GM19328 (cell line): ENCODE data around the gene PHTF1.

Source experiments
- ATAC-seq: cut with Tn5 transposase; IDR thresholded peaks from one replicate; pipeline ENCODE4 v1.9.1; 2021; ENCODE audit warnings: mild to moderate bottlenecking, moderate library complexity; ENCODE audit not compliant: unreplicated experiment

Gene PHTF1

DNA sequence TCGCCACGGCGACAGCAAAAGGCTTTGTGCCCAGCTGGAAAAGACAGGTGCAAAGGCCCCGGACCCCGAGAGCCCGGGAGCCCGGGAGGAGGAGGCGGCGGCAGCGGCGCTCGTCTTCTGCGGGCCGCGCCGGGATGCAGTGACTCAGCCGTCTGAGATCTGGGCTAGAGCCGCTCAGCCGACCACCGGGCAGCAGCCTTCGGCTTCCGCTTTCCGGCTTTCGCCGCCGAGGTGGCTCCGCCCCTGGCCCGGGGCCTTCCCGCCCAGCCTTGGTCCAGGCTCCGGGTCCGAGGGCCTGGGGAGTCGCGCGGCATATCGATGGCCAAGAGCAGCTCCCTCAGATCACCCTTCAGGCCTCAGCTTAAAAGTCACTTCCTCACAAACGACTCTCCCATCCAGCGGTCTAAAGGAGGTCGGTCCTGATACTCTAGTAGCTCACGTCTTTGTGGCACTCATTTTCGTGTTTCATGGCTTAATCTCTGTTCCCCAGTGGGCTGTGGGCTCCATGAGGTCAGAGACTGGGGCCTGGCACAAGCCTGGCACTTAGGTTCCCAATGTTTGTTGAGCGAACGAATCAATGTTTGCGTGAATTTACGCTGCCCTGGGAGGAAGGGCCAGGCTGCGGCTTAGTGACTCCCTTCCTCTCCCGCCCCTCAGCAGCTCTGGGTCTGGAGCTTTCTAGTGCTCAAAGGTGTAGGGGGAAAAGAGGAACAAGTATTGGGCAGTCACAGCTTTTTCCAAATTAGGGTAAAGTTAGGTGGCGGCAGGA is at the start of gene PHTF1:
Gene PHTF1 (minus strand): TSS at position 154 of the 769 bp plus-strand sequence. CDS start 783 bp downstream, outside the sequence.
- ATAC-seq = peak; percentile 81

DNA sequence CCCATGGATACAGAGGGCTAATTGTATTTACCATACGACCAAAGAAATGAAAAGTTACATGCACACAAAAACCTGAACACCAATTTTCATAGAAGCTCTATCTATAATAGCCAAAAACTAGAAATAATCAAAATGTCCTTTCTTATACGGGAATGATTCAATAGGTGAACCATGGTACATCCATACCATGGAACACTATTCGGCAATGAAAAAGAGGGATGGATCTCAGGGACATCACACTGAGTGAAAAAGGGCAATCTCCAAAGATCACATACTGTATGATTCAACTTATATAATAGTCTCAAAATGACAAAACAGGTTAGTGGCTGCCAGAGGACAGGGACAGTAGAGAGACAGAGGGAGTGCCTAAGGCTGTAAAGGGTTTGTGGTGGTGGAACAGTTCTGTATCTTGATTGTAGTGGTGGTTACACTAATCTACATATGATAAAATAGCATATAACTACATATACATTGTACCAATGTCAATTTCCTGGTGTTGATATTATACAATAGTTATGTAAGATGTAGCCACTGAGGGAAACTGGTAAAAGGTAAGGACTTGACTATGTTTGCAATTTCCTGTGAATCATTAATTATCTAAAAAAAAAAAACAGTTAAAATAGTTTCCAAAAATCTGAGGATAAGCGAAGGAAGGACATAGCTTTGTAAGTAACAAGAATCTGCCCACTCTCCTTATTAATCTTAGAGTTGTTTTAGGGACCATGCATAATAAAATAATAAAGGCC is 49.3 kb upstream of the PHTF1 start:
- no peak for ATAC-seq

DNA sequence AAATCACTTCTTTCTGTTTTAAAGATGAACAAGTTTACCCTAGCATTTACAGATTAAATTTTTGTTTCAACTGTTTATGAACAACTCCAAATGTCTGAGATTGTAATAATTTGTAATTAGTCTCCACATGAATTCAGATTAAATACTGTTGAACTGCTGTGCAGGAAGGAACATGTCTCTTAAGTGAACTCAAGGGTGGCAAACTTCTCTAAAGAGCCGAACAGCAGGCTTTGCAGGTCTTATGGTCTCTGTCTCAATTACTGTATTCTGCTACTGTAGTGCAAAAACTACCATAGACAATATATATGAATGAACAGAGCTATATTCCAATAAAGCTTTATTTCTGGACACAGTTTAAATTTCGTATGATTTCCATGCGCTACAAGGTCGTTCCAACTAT is 46.4 kb upstream of the PHTF1 start:
- ATAC-seq = no peak

DNA sequence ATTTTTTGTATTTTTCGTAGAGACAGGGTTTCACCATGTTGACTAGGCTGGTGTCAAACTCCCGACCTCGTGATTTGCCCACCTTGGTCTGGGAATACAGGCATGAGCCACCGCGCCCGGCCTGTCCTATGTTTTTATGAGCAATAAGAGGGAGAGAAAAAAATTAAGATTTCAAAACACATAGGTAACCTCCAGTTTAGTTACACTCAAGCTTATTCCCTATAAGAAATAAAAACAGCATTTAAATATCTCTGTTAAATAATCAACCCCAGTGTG is 45.9 kb upstream of the PHTF1 start:
- no peak for ATAC-seq

- ATAC-seq = no peak
These were observed 45.4 kb upstream of the PHTF1 start for GRCh38 chr1:113804421-113805255.

DNA sequence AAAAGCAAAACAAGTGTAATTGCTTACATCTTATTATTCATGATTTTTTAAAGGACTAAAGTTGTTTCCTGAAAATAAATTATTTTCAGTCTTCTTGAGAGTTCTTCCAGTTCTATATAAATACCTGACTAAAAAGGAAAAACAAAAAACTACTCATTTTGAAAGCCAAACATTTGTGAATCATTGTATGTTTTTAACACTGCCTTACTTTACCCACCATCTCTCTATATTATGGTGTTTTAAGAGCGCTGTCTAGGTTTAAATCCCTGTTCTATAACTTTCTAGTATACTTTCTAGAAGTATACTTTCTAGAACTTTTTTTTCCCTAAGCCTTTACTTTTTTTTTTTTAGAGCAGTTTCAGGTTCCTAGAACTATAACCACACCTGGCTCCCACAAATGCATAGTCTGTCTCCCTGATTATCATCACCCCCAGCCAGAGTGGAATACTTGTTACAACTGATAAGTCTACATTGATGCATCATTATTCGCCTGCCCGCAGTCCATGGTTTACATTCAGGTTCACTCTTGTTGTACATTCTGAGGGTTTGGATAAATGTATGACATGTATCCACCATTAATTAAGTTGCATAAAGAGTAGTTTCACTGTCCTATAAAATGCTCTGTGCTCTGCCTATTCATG is 43.2 kb upstream of the PHTF1 start:
- no peak for ATAC-seq

DNA sequence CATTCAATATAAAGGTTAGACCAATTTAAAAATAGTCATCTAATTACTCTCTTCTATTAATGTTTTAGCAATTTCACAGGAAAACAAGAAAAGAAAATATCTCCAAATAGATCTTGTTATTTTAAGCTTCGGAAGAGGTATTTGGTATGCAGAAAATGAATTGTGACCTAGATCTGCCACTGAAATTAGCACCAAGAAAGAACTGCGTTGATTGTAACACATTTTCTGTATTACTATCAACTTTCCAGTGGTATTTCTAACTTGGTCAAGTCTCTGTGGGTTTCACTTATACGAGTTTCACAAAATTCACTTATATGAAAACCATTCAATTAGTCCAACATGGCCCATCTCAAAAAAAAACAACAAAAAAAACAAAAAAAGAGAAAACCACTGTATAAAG is 41.2 kb upstream of the PHTF1 start:
- no peak for ATAC-seq

DNA sequence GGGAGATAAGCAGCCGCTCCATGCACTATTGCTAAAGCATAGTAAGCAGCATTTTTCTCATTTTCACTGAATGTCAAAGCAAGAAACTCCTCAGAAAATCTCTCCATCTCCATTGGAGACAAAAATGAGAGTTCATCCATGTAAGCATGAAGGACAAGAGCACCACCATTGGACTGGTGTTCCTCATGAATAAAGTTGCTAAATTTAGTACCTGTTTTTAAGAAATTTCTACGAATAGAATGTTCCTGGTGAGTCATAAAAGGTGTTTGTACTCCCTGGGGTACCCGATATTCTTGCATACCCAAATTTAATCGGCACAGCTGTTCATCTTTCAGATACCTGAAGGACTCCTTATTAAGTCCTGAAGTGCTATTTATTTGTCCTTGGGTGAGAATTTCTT is 38.2 kb upstream of the PHTF1 start:
- ATAC-seq = no peak

DNA sequence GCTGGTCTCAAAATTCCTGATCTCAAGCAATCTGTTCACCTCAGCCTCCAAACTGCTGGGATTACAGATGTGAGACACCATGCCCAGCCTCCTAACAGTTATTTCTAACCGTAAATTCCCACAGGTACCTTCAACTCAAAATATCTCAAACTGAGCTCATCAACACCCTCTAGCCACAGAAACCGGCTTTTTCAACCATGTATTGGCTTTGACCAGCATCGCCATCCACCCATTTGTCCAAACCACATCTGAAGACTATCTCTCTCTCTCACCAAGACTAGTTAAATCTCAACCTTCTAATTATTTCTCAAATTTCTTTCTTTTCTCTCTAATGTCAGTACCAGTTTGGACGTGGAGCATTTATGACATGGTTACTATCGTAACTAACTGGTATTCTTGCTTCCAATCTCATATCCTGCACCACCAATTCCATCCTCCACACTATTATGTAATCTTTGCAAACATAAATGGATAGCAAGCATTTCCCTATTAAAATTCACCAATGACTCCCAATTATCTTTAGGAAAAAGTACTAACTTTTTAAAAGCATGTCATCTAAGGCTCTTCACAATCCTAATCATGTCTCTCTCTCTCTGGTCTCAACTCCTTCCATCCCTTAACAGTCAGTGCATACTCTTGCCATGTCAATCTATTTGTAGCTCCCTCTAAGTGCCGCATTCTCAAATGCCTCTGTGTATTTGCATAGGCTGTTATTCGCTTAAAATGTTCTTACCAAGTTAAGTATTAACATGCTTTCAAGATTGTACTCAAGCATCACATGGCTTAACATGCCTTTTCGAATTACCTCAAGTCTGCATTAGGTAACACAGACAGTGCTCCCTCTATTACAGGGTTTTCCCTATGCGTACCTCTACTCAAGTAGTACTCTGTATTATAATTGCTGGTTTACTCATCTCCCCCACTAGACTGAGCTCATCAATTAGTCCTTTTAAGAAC is 34.9 kb upstream of the PHTF1 start:
- no peak for ATAC-seq

GRCh38 chr1:113792986-113793385 is 33.7 kb upstream of the PHTF1 start:
- no peak for ATAC-seq

- no peak for ATAC-seq
These were observed 33.2 kb upstream of the PHTF1 start for GRCh38 chr1:113792471-113792870.

DNA sequence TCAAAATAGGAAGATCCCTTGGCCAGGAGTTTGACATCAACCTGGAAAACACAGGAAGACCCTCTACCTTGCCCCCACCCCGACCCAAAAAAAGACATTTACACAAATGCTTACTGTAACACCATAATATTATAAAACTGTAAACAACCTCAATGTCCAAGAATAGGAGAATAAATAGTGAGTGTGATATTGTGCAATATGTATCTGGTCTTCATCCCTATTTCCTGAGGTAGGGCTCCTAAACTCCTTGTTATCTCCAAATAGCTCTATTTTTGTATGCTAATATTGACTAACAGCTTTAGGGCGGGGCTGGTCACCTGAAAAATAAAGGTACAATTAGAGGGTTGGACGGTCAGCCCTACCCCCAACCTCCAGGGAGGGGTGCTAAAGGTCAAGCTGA is 29.5 kb upstream of the PHTF1 start:
- ATAC-seq = no peak

DNA sequence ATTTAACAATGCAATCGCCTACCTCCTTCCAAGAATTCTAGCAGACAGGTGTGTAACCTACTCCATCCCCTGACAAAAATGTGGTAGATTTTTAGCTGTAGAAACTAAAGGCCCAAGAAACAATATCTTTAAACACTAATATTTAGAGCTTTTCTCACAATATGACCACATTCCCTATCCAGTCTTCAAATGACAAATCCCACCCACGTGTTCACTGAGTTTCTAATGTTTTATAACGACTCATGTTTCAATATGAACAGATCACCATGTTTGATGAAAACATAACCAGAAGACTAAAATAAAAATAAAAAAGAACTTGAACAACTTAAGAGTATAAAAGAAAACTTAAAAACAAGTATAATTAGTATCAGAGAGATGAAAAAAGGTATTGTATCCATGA is 28.4 kb upstream of the PHTF1 start:
- no peak for ATAC-seq

GRCh38 chr1:113786069-113786468 is 26.8 kb upstream of the PHTF1 start:
- ATAC-seq = no peak

GRCh38 chr1:113784104-113784779 is 25.0 kb upstream of the PHTF1 start:
- peak; percentile 44 for ATAC-seq

DNA sequence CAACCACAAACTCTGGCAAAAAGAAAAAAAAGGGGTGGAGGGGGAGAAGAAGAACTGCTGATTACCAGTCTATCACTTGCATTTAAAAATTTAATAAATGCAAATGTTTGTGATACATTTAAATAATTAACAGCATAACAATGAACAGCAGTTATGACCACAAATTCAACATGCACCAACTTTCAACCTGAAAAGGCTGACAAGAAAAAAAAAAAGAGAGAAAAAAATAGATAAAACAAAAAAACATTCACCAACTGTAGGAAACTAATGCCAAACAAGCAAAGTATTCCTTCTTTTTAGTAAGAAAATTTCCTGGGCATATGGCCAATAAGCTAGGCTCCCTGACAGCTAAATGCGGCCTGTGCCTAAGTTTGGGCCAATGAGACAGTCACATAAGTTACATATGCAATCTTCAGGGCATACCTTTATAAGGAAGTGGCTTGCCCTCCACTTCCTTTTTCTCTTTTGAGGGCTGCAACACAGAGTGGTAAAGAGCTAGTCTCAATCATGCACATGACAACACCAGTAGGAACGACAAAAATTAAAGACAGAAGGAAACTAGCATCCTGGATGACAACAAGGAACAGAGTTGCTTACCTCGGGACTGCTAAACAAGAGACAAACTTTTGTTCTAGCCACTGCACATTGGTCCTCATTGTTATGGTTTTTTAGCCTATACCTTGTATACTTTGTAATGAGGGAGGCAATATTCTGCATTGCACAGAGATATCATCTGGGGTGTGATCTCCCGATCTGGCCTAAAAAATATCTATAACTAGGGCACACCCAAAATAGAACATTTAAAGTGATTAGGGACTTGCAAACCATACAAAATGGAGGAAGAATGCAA is 24.2 kb upstream of the PHTF1 start:
- peak; percentile 69 for ATAC-seq

- no peak for ATAC-seq
These were observed 23.1 kb upstream of the PHTF1 start for GRCh38 chr1:113782406-113782805.

- ATAC-seq = peak; percentile 39
These were observed 21.3 kb upstream of the PHTF1 start for GRCh38 chr1:113780374-113781146.
